GM21528 (cell line): ENCODE data around the gene TBC1D28.
"Not testable (repeated sequence)": the region's sequence is repeated elsewhere in the genome, so short reads cannot be mapped to it uniquely, and the experiment has no call there.

Source experiments
- ATAC-seq: cut with Tn5 transposase; IDR thresholded peaks from one replicate; pipeline ENCODE4 v1.9.1; 2021; ENCODE audit warnings: mild to moderate bottlenecking, moderate library complexity; ENCODE audit not compliant: unreplicated experiment, low FRiP score

TBC1D28 gene

GRCh38 chr17:18644291-18644690, at the start of gene TBC1D28:
TSS of gene TBC1D28 (minus strand) at chr17:18644391. CDS start at chr17:18641352, 3,039 bp downstream.
- not testable (repeated sequence) for ATAC-seq

- ATAC-seq, result not testable (repeated sequence)
Measured at GRCh38 chr17:18682668-18683067, 38.5 kb upstream of the TBC1D28 start.

- peak; percentile 79 for ATAC-seq
Measured at GRCh38 chr17:18681767-18682571, 37.8 kb upstream of the TBC1D28 start, which contains the start of gene FOXO3B. TSS of gene FOXO3B (minus strand) at chr17:18682314. CDS start at chr17:18681651, 663 bp downstream.

- ATAC-seq, result not testable (repeated sequence)
Measured at GRCh38 chr17:18677381-18677780, 33.2 kb upstream of the TBC1D28 start.

GRCh38 chr17:18676928-18677327, 32.7 kb upstream of the TBC1D28 start:
- not testable (repeated sequence) for ATAC-seq

GRCh38 chr17:18672395-18673227, 28.4 kb upstream of the TBC1D28 start:
- not testable (repeated sequence) for ATAC-seq

GRCh38 chr17:18668625-18669024, 24.4 kb upstream of the TBC1D28 start:
- not testable (repeated sequence) for ATAC-seq

- ATAC-seq, result not testable (repeated sequence)
Measured at GRCh38 chr17:18667535-18667934, 23.3 kb upstream of the TBC1D28 start.

- ATAC-seq, result not testable (repeated sequence)
Measured at GRCh38 chr17:18666326-18666725, 22.1 kb upstream of the TBC1D28 start.

GRCh38 chr17:18661924-18662624, 17.9 kb upstream of the TBC1D28 start:
- not testable (repeated sequence) for ATAC-seq

GRCh38 chr17:18650094-18650493, 5.9 kb upstream of the TBC1D28 start:
- not testable (repeated sequence) for ATAC-seq

- not testable (repeated sequence) for ATAC-seq
Measured at GRCh38 chr17:18643124-18643523, 1.1 kb downstream of the TBC1D28 start.

GRCh38 chr17:18638357-18638756, 5.8 kb downstream of the TBC1D28 start:
- not testable (repeated sequence) for ATAC-seq

- ATAC-seq, result not testable (repeated sequence)
Measured at GRCh38 chr17:18636237-18636636, 8.0 kb downstream of the TBC1D28 start.

GRCh38 chr17:18635773-18636172, 8.4 kb downstream of the TBC1D28 start:
- ATAC-seq, result not testable (repeated sequence)

GRCh38 chr17:18634550-18635263, 9.5 kb downstream of the TBC1D28 start:
- ATAC-seq, result not testable (repeated sequence)

GRCh38 chr17:18626152-18626870, 17.9 kb downstream of the TBC1D28 start:
- peak; percentile 7 for ATAC-seq

- peak; percentile 74 for ATAC-seq
Measured at GRCh38 chr17:18625509-18626104, 18.6 kb downstream of the TBC1D28 start.
